ENCODE data around the gene DTNB. TPM values are rescaled to one million over a fixed set of nuclear protein-coding genes. Genes with fewer than 3 reads are reported as not detected.
A peak's percentile ranks its signal among the peaks of the same experiment; 100 is the strongest.
"Not testable (repeated sequence)": the region's sequence is repeated elsewhere in the genome, so short reads cannot be mapped to it uniquely, and the experiment has no call there.

Gene DTNB
- polyA plus RNA-seq, 1 donor from 2014 or later = 16.5 TPM

- not testable (repeated sequence) for H3K9me3 Mint-ChIP-seq, H3K27me3 Mint-ChIP-seq, H3K4me3 Mint-ChIP-seq, H3K36me3 Mint-ChIP-seq, H3K27ac Mint-ChIP-seq
- H3K4me1 Mint-ChIP-seq = peaks cover 0 to 11% (median 2%) of the 10 kb centered on the region in 3 donors
These were observed 7.9 kb downstream of the DTNB start for GRCh38 chr2:25665429-25665828.

GRCh38 chr2:25664965-25665307 is 8.4 kb downstream of the DTNB start:
- Mint-ChIP-seq H3K4me1 (peaks cover 0 to 11% (median 2%) of the 10 kb centered on the region in 3 donors), H3K36me3 (peaks cover 4% of the 10 kb centered on the region), H3K27ac (no peak overlapping the region), H3K4me3 (no peak overlapping the region), H3K9me3 (no peaks in the 10 kb centered on the region), H3K27me3 (peaks cover 4% of the 10 kb centered on the region)

GRCh38 chr2:25664183-25664964 is 9.0 kb downstream of the DTNB start:
- H3K4me1 Mint-ChIP-seq = peaks cover 1 to 11% (median 2%) of the 10 kb centered on the region in 3 donors
- H3K27me3 Mint-ChIP-seq = peaks cover 4% of the 10 kb centered on the region
- no peaks in the 10 kb centered on the region for H3K9me3 Mint-ChIP-seq
- H3K4me3 Mint-ChIP-seq = peak overlapping the region in 2 of 4 donors; percentile 54 to 76
- peaks cover 4% of the 10 kb centered on the region for H3K36me3 Mint-ChIP-seq
- no peak overlapping the region for H3K27ac Mint-ChIP-seq

GRCh38 chr2:25655316-25655715 is 18.1 kb downstream of the DTNB start:
- Mint-ChIP-seq H3K27ac (peak overlapping the region in 1 of 3 donors; percentile 36), H3K4me1 (peaks cover 1 to 5% (median 4%) of the 10 kb centered on the region in 3 donors), H3K9me3 (peaks cover 0 to 2% (median 0%) of the 10 kb centered on the region in 3 donors), H3K36me3 (peaks cover 11% of the 10 kb centered on the region), H3K4me3 (no peak overlapping the region), H3K27me3 (no peaks in the 10 kb centered on the region)

GRCh38 chr2:25654801-25655200 is 18.6 kb downstream of the DTNB start:
- no peak overlapping the region for H3K27ac Mint-ChIP-seq
- peaks cover 0 to 2% (median 0%) of the 10 kb centered on the region in 3 donors for H3K9me3 Mint-ChIP-seq
- H3K4me1 Mint-ChIP-seq = peaks cover 1 to 5% (median 4%) of the 10 kb centered on the region in 3 donors
- peak overlapping the region in 1 of 4 donors; percentile 18 for H3K4me3 Mint-ChIP-seq
- no peaks in the 10 kb centered on the region for H3K27me3 Mint-ChIP-seq
- H3K36me3 Mint-ChIP-seq = peaks cover 9% of the 10 kb centered on the region

- Mint-ChIP-seq H3K36me3 (peaks cover 9% of the 10 kb centered on the region), H3K4me3 (no peak overlapping the region), H3K9me3 (peaks cover 0 to 2% (median 0%) of the 10 kb centered on the region in 3 donors), H3K4me1 (peaks cover 0 to 3% (median 0%) of the 10 kb centered on the region in 3 donors), H3K27ac (no peak overlapping the region), H3K27me3 (no peaks in the 10 kb centered on the region)
These were observed 21.5 kb downstream of the DTNB start for GRCh38 chr2:25651782-25652455.

GRCh38 chr2:25651066-25651465 is 22.3 kb downstream of the DTNB start:
- Mint-ChIP-seq H3K27ac (no peak overlapping the region), H3K9me3 (no peaks in the 10 kb centered on the region), H3K4me3 (no peak overlapping the region), H3K4me1 (peaks cover 0 to 3% (median 0%) of the 10 kb centered on the region in 3 donors), H3K36me3 (peaks cover 13% of the 10 kb centered on the region), H3K27me3 (no peaks in the 10 kb centered on the region)

GRCh38 chr2:25650256-25650655 is 23.1 kb downstream of the DTNB start:
- Mint-ChIP-seq H3K27me3 (no peaks in the 10 kb centered on the region), H3K36me3 (peaks cover 13% of the 10 kb centered on the region), H3K4me1 (peaks cover 0 to 3% (median 0%) of the 10 kb centered on the region in 3 donors), H3K27ac (no peak overlapping the region), H3K9me3 (no peaks in the 10 kb centered on the region), H3K4me3 (no peak overlapping the region)

- no peaks in the 10 kb centered on the region for H3K9me3 Mint-ChIP-seq
- H3K36me3 Mint-ChIP-seq = peaks cover 13% of the 10 kb centered on the region
- H3K27ac Mint-ChIP-seq = no peak overlapping the region
- no peaks in the 10 kb centered on the region for H3K27me3 Mint-ChIP-seq
- H3K4me3 Mint-ChIP-seq = no peak overlapping the region
- peaks cover 0 to 3% (median 0%) of the 10 kb centered on the region in 3 donors for H3K4me1 Mint-ChIP-seq
These were observed 23.6 kb downstream of the DTNB start for GRCh38 chr2:25649786-25650185.

- Mint-ChIP-seq H3K4me1 (peaks cover 0 to 1% (median 0%) of the 10 kb centered on the region in 3 donors), H3K9me3 (peaks cover 0 to 4% (median 0%) of the 10 kb centered on the region in 3 donors), H3K27me3 (no peaks in the 10 kb centered on the region), H3K27ac (no peak overlapping the region), H3K36me3 (peaks cover 18% of the 10 kb centered on the region), H3K4me3 (no peak overlapping the region)
These were observed 31.1 kb downstream of the DTNB start for GRCh38 chr2:25642298-25642697.

GRCh38 chr2:25639696-25640095 is 33.7 kb downstream of the DTNB start:
- H3K27me3 Mint-ChIP-seq = no peaks in the 10 kb centered on the region
- peaks cover 16% of the 10 kb centered on the region for H3K36me3 Mint-ChIP-seq
- peaks cover 0 to 1% (median 0%) of the 10 kb centered on the region in 3 donors for H3K4me1 Mint-ChIP-seq
- no peak overlapping the region for H3K4me3 Mint-ChIP-seq
- no peak overlapping the region for H3K27ac Mint-ChIP-seq
- H3K9me3 Mint-ChIP-seq = peaks cover 0 to 4% (median 0%) of the 10 kb centered on the region in 3 donors

- no peak overlapping the region for H3K27ac Mint-ChIP-seq
- H3K27me3 Mint-ChIP-seq = no peaks in the 10 kb centered on the region
- H3K4me3 Mint-ChIP-seq = no peak overlapping the region
- peaks cover 16% of the 10 kb centered on the region for H3K36me3 Mint-ChIP-seq
- peaks cover 0 to 1% (median 0%) of the 10 kb centered on the region in 3 donors for H3K4me1 Mint-ChIP-seq
- H3K9me3 Mint-ChIP-seq = peaks cover 0 to 4% (median 0%) of the 10 kb centered on the region in 3 donors
These were observed 34.2 kb downstream of the DTNB start for GRCh38 chr2:25639131-25639530.

- Mint-ChIP-seq H3K27ac (no peak overlapping the region), H3K27me3 (no peaks in the 10 kb centered on the region), H3K4me3 (no peak overlapping the region), H3K9me3 (peaks cover 0 to 4% (median 0%) of the 10 kb centered on the region in 3 donors), H3K36me3 (peaks cover 16% of the 10 kb centered on the region), H3K4me1 (peaks cover 0 to 3% (median 2%) of the 10 kb centered on the region in 3 donors)
These were observed 37.6 kb downstream of the DTNB start for GRCh38 chr2:25635797-25636196.

GRCh38 chr2:25633801-25634200 is 39.6 kb downstream of the DTNB start:
- not testable (repeated sequence) for H3K27me3 Mint-ChIP-seq, H3K4me3 Mint-ChIP-seq, H3K4me1 Mint-ChIP-seq, H3K9me3 Mint-ChIP-seq, H3K27ac Mint-ChIP-seq, H3K36me3 Mint-ChIP-seq

GRCh38 chr2:25632396-25632795 is 41.0 kb downstream of the DTNB start:
- Mint-ChIP-seq H3K4me1 (peaks cover 0 to 3% (median 2%) of the 10 kb centered on the region in 3 donors), H3K27ac (no peak overlapping the region), H3K9me3 (no peaks in the 10 kb centered on the region), H3K27me3 (no peaks in the 10 kb centered on the region), H3K4me3 (peak overlapping the region in 1 of 4 donors; percentile 10), H3K36me3 (peaks cover 6% of the 10 kb centered on the region)

All from IgD-negative memory B cell (primary cell).